ENCODE measurements around the gene FAM204A. TPM values are rescaled to one million over a fixed set of nuclear protein-coding genes. Genes with fewer than 3 reads are reported as not detected.

FAM204A gene
- total and polyA plus RNA-seq, 9 donors = 22.9 to 82.1 (median 68.9) TPM

- Histone ChIP-seq H3K4me3 (no peak overlapping the region), H3K9me3 (no peaks in the 10 kb centered on the region), H3K4me1 (ENCODE audit: insufficient read depth) (no peaks in the 10 kb centered on the region), H3K36me3 (no peaks in the 10 kb centered on the region), H3K27me3 (no peaks in the 10 kb centered on the region), H3K27ac (no peak overlapping the region)
- DNase-seq = no peak
- intact Hi-C loops (cut with DNase I) = no loop called here
- TF ChIP-seq EP300 (IDR thresholded peaks at IDR 0.05) = no peak
- TF ChIP-seq POLR2A (IDR thresholded peaks at IDR 0.05) = no peak
- TF ChIP-seq, protein P1, sequence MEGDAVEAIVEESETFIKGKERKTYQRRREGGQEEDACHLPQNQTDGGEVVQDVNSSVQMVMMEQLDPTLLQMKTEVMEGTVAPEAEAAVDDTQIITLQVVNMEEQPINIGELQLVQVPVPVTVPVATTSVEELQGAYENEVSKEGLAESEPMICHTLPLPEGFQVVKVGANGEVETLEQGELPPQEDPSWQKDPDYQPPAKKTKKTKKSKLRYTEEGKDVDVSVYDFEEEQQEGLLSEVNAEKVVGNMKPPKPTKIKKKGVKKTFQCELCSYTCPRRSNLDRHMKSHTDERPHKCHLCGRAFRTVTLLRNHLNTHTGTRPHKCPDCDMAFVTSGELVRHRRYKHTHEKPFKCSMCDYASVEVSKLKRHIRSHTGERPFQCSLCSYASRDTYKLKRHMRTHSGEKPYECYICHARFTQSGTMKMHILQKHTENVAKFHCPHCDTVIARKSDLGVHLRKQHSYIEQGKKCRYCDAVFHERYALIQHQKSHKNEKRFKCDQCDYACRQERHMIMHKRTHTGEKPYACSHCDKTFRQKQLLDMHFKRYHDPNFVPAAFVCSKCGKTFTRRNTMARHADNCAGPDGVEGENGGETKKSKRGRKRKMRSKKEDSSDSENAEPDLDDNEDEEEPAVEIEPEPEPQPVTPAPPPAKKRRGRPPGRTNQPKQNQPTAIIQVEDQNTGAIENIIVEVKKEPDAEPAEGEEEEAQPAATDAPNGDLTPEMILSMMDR (IDR thresholded peaks at IDR 0.05) = no peak
- 28 to 40% (median 32%) methylated on average over 6 of the region's 6 CpGs for WGBS, 3 donors
Measured at GRCh38 chr10:118321724-118322575, 20.2 kb downstream of the FAM204A start.

DNA sequence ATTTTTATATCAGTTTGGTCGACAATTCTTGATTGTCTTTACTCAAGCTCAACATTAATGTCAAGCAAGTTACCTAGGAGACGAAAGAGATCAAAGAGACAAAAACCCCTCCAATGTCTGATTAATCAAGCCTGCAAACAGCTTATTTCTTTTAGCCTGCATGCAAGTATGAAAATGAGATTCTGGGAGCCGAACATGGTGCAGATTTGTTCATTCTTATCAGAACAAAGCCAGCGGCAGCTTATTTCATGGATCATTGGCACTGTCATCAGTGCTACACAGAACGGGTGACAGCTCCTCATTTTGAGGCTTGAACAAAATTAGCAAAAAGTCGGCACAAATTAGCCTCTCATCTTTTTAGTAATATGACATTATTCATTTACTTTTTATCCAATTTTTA, 26.5 kb downstream of the FAM204A start:
- no peaks in the 10 kb centered on the region for H3K36me3 ChIP-seq
- no peaks in the 10 kb centered on the region for H3K9me3 ChIP-seq
- WGBS, 3 donors = 75 to 82% (median 81%) methylated on average over 6 of the region's 6 CpGs
- H3K4me3 ChIP-seq = no peak overlapping the region
- no peaks in the 10 kb centered on the region for H3K27me3 ChIP-seq
- DNase-seq = no peak
- no peak for TF ChIP-seq EP300 (IDR thresholded peaks at IDR 0.05)
- TF ChIP-seq, protein P1 (IDR thresholded peaks at IDR 0.05) = no peak
- TF ChIP-seq POLR2A (IDR thresholded peaks at IDR 0.05) = no peak
- no peaks in the 10 kb centered on the region for H3K4me1 ChIP-seq (ENCODE audit: insufficient read depth)
- H3K27ac ChIP-seq = no peak overlapping the region
- intact Hi-C loops (cut with DNase I) = no loop called here

DNA sequence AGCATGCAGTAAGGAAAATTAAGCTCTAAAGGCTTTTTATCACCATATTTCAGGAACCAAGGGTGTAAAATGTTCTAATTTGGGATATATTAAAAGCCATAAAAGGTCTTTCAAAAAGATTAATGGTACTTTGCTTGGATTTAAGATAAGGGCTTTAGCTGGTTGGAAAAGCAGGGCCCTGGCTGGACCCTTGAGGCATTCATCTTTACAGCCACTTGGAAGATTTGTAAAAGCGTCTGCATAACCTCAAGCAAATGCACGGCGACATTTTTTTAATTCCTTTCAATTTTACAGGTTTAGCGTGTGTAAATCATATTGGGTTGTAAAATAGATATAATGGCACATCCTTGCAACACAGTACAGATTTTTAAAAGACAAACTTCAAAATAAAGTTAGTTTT, 27.2 kb downstream of the FAM204A start:
- TF ChIP-seq, protein P1 (IDR thresholded peaks at IDR 0.05) = no peak
- TF ChIP-seq POLR2A (IDR thresholded peaks at IDR 0.05) = no peak
- no peak for TF ChIP-seq EP300 (IDR thresholded peaks at IDR 0.05)
- 80 to 92% (median 86%) methylated on average over 4 of the region's 4 CpGs for WGBS, 3 donors
- DNase-seq = no peak
- Histone ChIP-seq H3K36me3 (no peaks in the 10 kb centered on the region), H3K9me3 (no peaks in the 10 kb centered on the region), H3K4me1 (ENCODE audit: insufficient read depth) (no peaks in the 10 kb centered on the region), H3K4me3 (no peak overlapping the region), H3K27ac (no peak overlapping the region), H3K27me3 (no peaks in the 10 kb centered on the region)
- intact Hi-C loops (cut with DNase I) = no loop called here

DNA sequence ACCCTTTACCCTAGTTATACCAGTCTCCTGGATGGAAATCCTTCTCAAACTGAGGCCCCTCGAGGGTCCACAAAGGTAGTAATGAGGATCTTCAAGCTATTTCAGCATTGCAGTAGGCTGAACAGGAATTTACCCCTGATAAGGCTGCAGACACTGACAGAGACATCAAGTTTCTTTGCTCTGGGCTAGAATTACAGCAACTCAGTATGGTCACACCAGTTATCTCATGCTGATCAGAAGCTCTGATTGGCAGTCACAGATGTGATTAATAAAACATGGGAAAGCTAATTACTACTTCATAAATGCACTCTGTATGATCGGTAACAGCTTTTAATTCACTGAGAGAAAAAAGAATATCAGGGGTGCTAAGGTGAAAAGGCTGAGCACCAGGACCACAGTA, 30.6 kb downstream of the FAM204A start:
- Histone ChIP-seq H3K4me3 (no peak overlapping the region), H3K27ac (no peak overlapping the region), H3K9me3 (no peaks in the 10 kb centered on the region), H3K4me1 (ENCODE audit: insufficient read depth) (no peaks in the 10 kb centered on the region), H3K27me3 (no peaks in the 10 kb centered on the region), H3K36me3 (no peaks in the 10 kb centered on the region)
- WGBS, 3 donors = 61 to 66% (median 62%) methylated on average over 2 of the region's 2 CpGs
- TF ChIP-seq EP300 (IDR thresholded peaks at IDR 0.05) (no peak), POLR2A (IDR thresholded peaks at IDR 0.05) (no peak)
- TF ChIP-seq, protein P1 (IDR thresholded peaks at IDR 0.05) = no peak
- intact Hi-C loops (cut with DNase I) = no loop called here
- DNase-seq = no peak
